H1 (cell line): Measurements from ENCODE around the gene GZF1.

Source experiments
- BRCA1 ChIP-seq: IDR thresholded peaks from 2 replicates; pipeline ENCODE4 v1.6.1; 2012; ENCODE audit warnings: low read depth, low read length, improper control_type of control experiment
- CBX5 ChIP-seq: fragments of 300-800, 300-1000 bp; sonication (generic); IDR thresholded peaks from 2 replicates; pipeline ENCODE4 v1.7.1; 2016; ENCODE audit warnings: antibody characterized with exemption, low read length, low read depth
- CHD1 ChIP-seq: IDR thresholded peaks from 2 replicates; pipeline ENCODE4 v1.6.1; 2012; ENCODE audit warnings: low read depth, low read length, improper control_type of control experiment
- CHD2 ChIP-seq: IDR thresholded peaks from 2 replicates; pipeline ENCODE4 v1.6.1; 2012; ENCODE audit warnings: low read length, improper control_type of control experiment
- CTCF ChIP-seq, 3 experiments: IDR thresholded peaks; 1 replicate in 2 of 3; 2 replicates in 1 of 3; pipeline versions ENCODE4 v1.5.1 to v1.6.1; 2011; ENCODE audit warnings: low read length in 3 of 3, mild to moderate bottlenecking in 3 of 3, inconsistent platforms in 2 of 3, low read depth in 1 of 3, moderate library complexity in 1 of 3; ENCODE audit not compliant: insufficient read depth in 1 of 3; ENCODE audit errors: control extremely low read depth in 1 of 3
- E2F6 ChIP-seq: IDR thresholded peaks from 2 replicates; pipeline ENCODE4 v1.6.1; 2012; ENCODE audit warnings: inconsistent platforms
- EZH2 ChIP-seq: fragments of 200-600 bp; sonication (generic); IDR thresholded peaks from 2 replicates; pipeline ENCODE4 v1.7.1; 2012; ENCODE audit warnings: low read depth, mild to moderate bottlenecking, moderate library complexity, low read length, inconsistent platforms; ENCODE audit not compliant: severe bottlenecking
- MAX ChIP-seq: IDR thresholded peaks from 2 replicates; pipeline ENCODE4 v1.6.1; 2012; ENCODE audit warnings: inconsistent platforms
- RNF2 ChIP-seq: fragments of 200-900, 300-1000 bp; sonication (generic); IDR thresholded peaks from 2 replicates; pipeline ENCODE4 v1.7.1; 2016; ENCODE audit warnings: borderline replicate concordance, low read depth, mild to moderate bottlenecking, antibody characterized with exemption, low read length; ENCODE audit not compliant: poor library complexity, severe bottlenecking; ENCODE audit errors: missing control alignments
- SIN3A ChIP-seq, 2 experiments: IDR thresholded peaks in 1 of 2; conservative IDR thresholded peaks in 1 of 2; 2 replicates each; pipeline ENCODE4 v1.6.1; 2011 to 2012; ENCODE audit warnings: low read length in 2 of 2, improper control_type of control experiment in 1 of 2, low read depth in 1 of 2, mild to moderate bottlenecking in 1 of 2
- SP2 ChIP-seq: IDR thresholded peaks from 2 replicates; pipeline ENCODE4 v1.6.1; 2012; ENCODE audit warnings: mild to moderate bottlenecking, low read length, inconsistent platforms
- TAF1 ChIP-seq: IDR thresholded peaks from 2 replicates; pipeline ENCODE4 v1.6.1; 2011; ENCODE audit warnings: mild to moderate bottlenecking, low read depth, low read length
- USF2 ChIP-seq: IDR thresholded peaks from 2 replicates; pipeline ENCODE4 v1.6.1; 2011; ENCODE audit warnings: low read length, improper control_type of control experiment
- YY1 ChIP-seq: IDR thresholded peaks from 2 replicates; pipeline ENCODE4 v1.6.1; 2011; ENCODE audit warnings: low read depth, mild to moderate bottlenecking, low read length

GRCh38 chr20:23331450-23332350 is 30.3 kb upstream of the GZF1 start:
- TF ChIP-seq RNF2 (no peak), USF2 (no peak), SIN3A (conservative IDR thresholded peaks at IDR 0.05 in 1 of 2, IDR thresholded peaks at IDR 0.05 in 1 of 2; ENCODE audit: low read depth in 1 of 2, low read length in 2 of 2) (no peak), CBX5 (no peak), CTCF (IDR thresholded peaks at IDR 0.05; ENCODE audit: control extremely low read depth in 1 of 3, insufficient read depth in 1 of 3, low read depth in 1 of 3, low read length in 3 of 3) (no peak), SP2 (no peak), CHD2 (no peak), CHD1 (no peak), YY1 (no peak), TAF1 (no peak), BRCA1 (no peak), E2F6 (no peak), EZH2 (no peak), MAX (no peak)
